GM12878 (cell line): ENCODE results near the gene NFS1. TPM values are rescaled to one million over a fixed set of nuclear protein-coding genes. Genes with fewer than 3 reads are reported as not detected.

Experiments
- ATAC-seq: fragments of 200-7000 bp; cut with Tn5 transposase; 3 replicates; pipeline ENCODE4 v1.9.1; 2020; ENCODE audit warnings: mild to moderate bottlenecking, moderate library complexity
- BruUV-seq: library from RNA; stranded (reverse); fragments of 400-500 nt; replicated peaks from 2 replicates; lab custom pipeline; 2021; lab: Mats Ljungman, UMichigan
- CTCF ChIA-PET: fragments of 300-600 bp; sonication (Branson Sonifier 250); formaldehyde crosslinking; extraction: SDS; loops from one replicate; lab custom pipeline; 2021; ENCODE audit warnings: inconsistent platforms; lab: Yijun Ruan, JAX
- POLR2A ChIA-PET: fragments of 350-600 bp; formaldehyde crosslinking; extraction: SDS; loops from one replicate; lab custom pipeline; 2021; ENCODE audit warnings: inconsistent platforms; lab: Charles Lee
- RAD21 ChIA-PET: fragments of 300-600 bp; sonication (Branson Sonifier 250); formaldehyde crosslinking; loops from one replicate; lab custom pipeline; 2023; ENCODE audit warnings: antibody characterized with exemption; ENCODE audit not compliant: unreplicated experiment; lab: Charles Lee
- SMC1A ChIA-PET: fragments of 300-600 bp; sonication (Branson Sonifier 250); formaldehyde crosslinking; loops from one replicate; lab custom pipeline; 2023; ENCODE audit not compliant: unreplicated experiment, uncharacterized antibody; lab: Charles Lee
- DNase-seq: peaks from one replicate; pipeline ENCODE4 v3.0.0-alpha.2; 2011; ENCODE audit warnings: low read depth, low spot score
- FAIRE-seq: peaks from 3 replicates; lab custom pipeline; 2011; peaks lifted over from hg19 to GRCh38; lab: Jason Lieb, UNC
- H2AFZ ChIP-seq: 2 replicates; pipeline ENCODE4 v1.6.0; 2011; ENCODE audit warnings: low read depth, low read length, control low read depth; ENCODE audit not compliant: control insufficient read depth
- H3K27ac ChIP-seq: 2 replicates; pipeline ENCODE4 v1.5.1; 2011; ENCODE audit warnings: control low read depth; ENCODE audit not compliant: control insufficient read depth, insufficient read depth
- H3K27me3 ChIP-seq, 2 experiments: replicated peaks in 1 of 2; 2 replicates each; pipeline versions ENCODE4 v1.6.0 to v1.6.1; 2011; ENCODE audit warnings: low read length in 1 of 2; ENCODE audit not compliant: control insufficient read depth in 2 of 2, insufficient read depth in 2 of 2
- H3K36me3 ChIP-seq, 2 experiments: 2 replicates each; pipeline ENCODE4 v1.5.1; 2011; ENCODE audit warnings: low read length in 1 of 2; ENCODE audit not compliant: control insufficient read depth in 2 of 2, insufficient read depth in 2 of 2
- H3K4me1 ChIP-seq: 2 replicates; pipeline ENCODE4 v1.6.1; 2011; ENCODE audit warnings: mild to moderate bottlenecking, low read length, moderate library complexity, mixed read lengths; ENCODE audit not compliant: control insufficient read depth, insufficient read depth
- H3K4me2 ChIP-seq: 2 replicates; pipeline ENCODE4 v1.6.0; 2011; ENCODE audit warnings: control low read depth; ENCODE audit not compliant: control insufficient read depth, insufficient read depth
- H3K4me3 ChIP-seq: fragments of 200-600 bp; sonication (generic); 2 replicates; pipeline ENCODE4 v1.5.1; 2016
- H3K79me2 ChIP-seq: 2 replicates; pipeline ENCODE4 v1.6.0; 2011; ENCODE audit warnings: low read length; ENCODE audit not compliant: control insufficient read depth, insufficient read depth
- H3K9ac ChIP-seq: 2 replicates; pipeline ENCODE4 v1.8.0; 2011; ENCODE audit warnings: low read length, control low read depth, mixed read lengths; ENCODE audit not compliant: control insufficient read depth, insufficient read depth
- H3K9me3 ChIP-seq: replicated peaks from 3 replicates; pipeline ENCODE4 v1.5.1; 2011; ENCODE audit warnings: mild to moderate bottlenecking, low read length; ENCODE audit not compliant: control insufficient read depth, insufficient read depth
- H4K20me1 ChIP-seq: 2 replicates; pipeline ENCODE4 v1.6.0; 2011; ENCODE audit not compliant: control insufficient read depth, insufficient read depth
- CHD1 ChIP-seq: IDR thresholded peaks from 2 replicates; pipeline ENCODE4 v1.6.1; 2012; ENCODE audit warnings: low read depth, low read length, improper control_type of control experiment
- CHD4 ChIP-seq: fragments of 200-600 bp; sonication (generic); IDR thresholded peaks from 2 replicates; pipeline ENCODE4 v1.6.1; 2016; ENCODE audit warnings: mild to moderate bottlenecking
- CTCF ChIP-seq, 3 experiments: IDR thresholded peaks in 2 of 3; conservative IDR thresholded peaks in 1 of 3; 2 replicates each; pipeline ENCODE4 v1.5.1; 2011; ENCODE audit warnings: low read depth in 3 of 3, low read length in 3 of 3, mild to moderate bottlenecking in 3 of 3, control low read depth in 2 of 3, moderate library complexity in 2 of 3, inconsistent platforms in 1 of 3, mixed read lengths in 1 of 3; ENCODE audit not compliant: control insufficient read depth in 2 of 3, insufficient read depth in 1 of 3; ENCODE audit errors: extremely low read depth in 1 of 3
- EED ChIP-seq: sonication (generic); IDR thresholded peaks from 2 replicates; pipeline ENCODE4 v1.6.1; 2016; ENCODE audit warnings: antibody characterized with exemption, low read depth
- HDAC6 ChIP-seq: fragments of 200-600 bp; sonication (generic); IDR thresholded peaks from one replicate; pipeline ENCODE4 v1.8.0; 2017; ENCODE audit warnings: antibody characterized with exemption; ENCODE audit not compliant: unreplicated experiment
- IKZF2 ChIP-seq, 2 experiments: fragments of 450-650 bp; IDR thresholded peaks; 2 replicates each; pipeline ENCODE4 v1.6.1; 2017; ENCODE audit warnings: mild to moderate bottlenecking in 2 of 2, moderate library complexity in 2 of 2
- MXI1 ChIP-seq: fragments of 150-350 bp; IDR thresholded peaks from 2 replicates; pipeline ENCODE4 v1.6.1; 2011; ENCODE audit warnings: low read depth, mild to moderate bottlenecking, inconsistent platforms, low read length, improper control_type of control experiment
- NFXL1 ChIP-seq: fragments of 450-650 bp; IDR thresholded peaks from 2 replicates; pipeline ENCODE4 v1.6.1; 2017; ENCODE audit warnings: antibody characterized with exemption, mild to moderate bottlenecking, borderline replicate concordance
- RAD51 ChIP-seq: fragments of 450-650 bp; IDR thresholded peaks from 2 replicates; pipeline ENCODE4 v1.6.1; 2016; ENCODE audit warnings: moderate library complexity, mild to moderate bottlenecking, inconsistent platforms
- RFX5 ChIP-seq: IDR thresholded peaks from 2 replicates; pipeline ENCODE4 v1.6.1; 2011; ENCODE audit warnings: low read depth, low read length, improper control_type of control experiment
- RUNX3 ChIP-seq: IDR thresholded peaks from 2 replicates; pipeline ENCODE4 v1.6.1; 2012; ENCODE audit warnings: low read length, inconsistent platforms
- SRF ChIP-seq, 2 experiments: IDR thresholded peaks; 2 replicates each; pipeline ENCODE4 v1.6.1; 2011; ENCODE audit warnings: low read depth in 2 of 2, low read length in 2 of 2, mild to moderate bottlenecking in 1 of 2, moderate library complexity in 1 of 2
- STAT3 ChIP-seq: IDR thresholded peaks from 2 replicates; pipeline ENCODE4 v1.6.1; 2011; ENCODE audit warnings: low read depth, low read length, improper control_type of control experiment
- YBX1 ChIP-seq: fragments of 450-650 bp; IDR thresholded peaks from 2 replicates; pipeline ENCODE4 v1.6.1; 2016; ENCODE audit warnings: antibody characterized with exemption
- ZBED1 ChIP-seq: IDR thresholded peaks from 2 replicates; pipeline ENCODE4 v1.6.1; 2016; ENCODE audit warnings: borderline replicate concordance
- ZBTB11 ChIP-seq: fragments of 450-650 bp; formaldehyde crosslinking; IDR thresholded peaks from 2 replicates; pipeline ENCODE4 v1.5.0; 2022; ENCODE audit warnings: mild to moderate bottlenecking, missing genetic modification characterization
- ZBTB40 ChIP-seq: fragments of 450-650 bp; IDR thresholded peaks from 2 replicates; pipeline ENCODE4 v1.6.1; 2016; ENCODE audit warnings: mild to moderate bottlenecking, moderate library complexity, borderline replicate concordance
- WGBS: methylation state at CpG from one replicate; pipeline ENCODE4 v1.1.6; 2016; ENCODE audit warnings: low lambda C conversion rate; ENCODE audit not compliant: insufficient replicate concordance, insufficient coverage; ENCODE audit errors: missing lambda C conversion rate; 5-methylcytosine and 5-hydroxymethylcytosine counted together
- in situ Hi-C: fragments of 300-500 bp; cut with MboI; formaldehyde crosslinking; loops from 9 replicates; pipeline ENCODE4 v1.14.3; 2018; ENCODE audit warnings: mixed read lengths
- intact Hi-C: fragments of 100-400 bp; cut with micrococcal nuclease; formaldehyde crosslinking; loops from one replicate; pipeline ENCODE4 v1.14.2; 2022; ENCODE audit not compliant: unreplicated experiment
- polyA plus RNA-seq, 11 experiments: library from polyadenylated mRNA; depleted of rRNA in 4 of 11; unstranded in 6 of 11; stranded (reverse) in 5 of 11; fragments of >200 nt; fragmentation: Nextera tagmentation in 4 of 11; fragmentation: Illumina TruSeq in 1 of 11; extraction: Ambion mirVana in 4 of 11; extraction: Trizol in 1 of 11; gene quantifications; 1 replicate in 1 of 11; 2 replicates in 10 of 11; pipeline versions ENCODE4 v1.2.1 to v1.2.3, GENCODE V29; 2011 to 2016; ENCODE audit warnings: inconsistent platforms in 2 of 11, missing spikeins in 2 of 11, low read depth in 1 of 11
- total RNA-seq, 4 experiments: library from RNA; depleted of rRNA in 3 of 4; stranded (reverse); fragments of >200 nt in 3 of 4; fragmentation: Illumina TruSeq in 1 of 4; extraction: Trizol in 1 of 4; gene quantifications; 2 replicates each; pipeline versions ENCODE4 v1.2.1 to v1.2.3, GENCODE V29; 2013 to 2021

Gene NFS1
- total and polyA plus RNA-seq, 10 of the 15 experiments (the other 5 are each of a cell fraction or from before 2014, with no cell fraction given) = 9.2 to 74.1 (median 38.6) TPM

DNA sequence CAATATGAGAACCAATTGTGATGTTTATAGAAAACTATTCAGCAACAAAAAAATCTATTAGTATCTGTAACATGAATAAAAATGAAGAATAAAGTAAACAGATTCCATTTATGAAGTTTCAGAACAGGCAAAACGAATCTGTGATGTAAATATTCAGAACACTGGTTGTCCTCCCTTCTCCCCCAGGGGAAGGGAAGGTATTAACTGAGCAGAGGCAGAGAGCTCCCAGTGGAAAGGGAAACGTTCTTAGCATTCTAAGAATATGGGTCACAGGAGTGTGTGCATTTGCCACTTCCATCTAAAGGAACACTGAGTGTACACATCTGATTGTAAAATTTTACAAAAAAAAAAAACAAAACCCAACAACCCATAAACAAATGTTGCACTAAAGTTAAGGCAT lies 60.4 kb downstream of the NFS1 start:
- WGBS = 25% methylated on average over 2 of the region's 2 CpGs
- in situ Hi-C loops = no loop called here
- BruUV-seq = no TSS peak
- Histone ChIP-seq H3K4me3 (no peak overlapping the region), H3K36me3 (0 out of 4 replicates have a peak, but pooled peaks cover 0 to 7% of the 10 kb centered on the region in 2 experiments), H3K27ac (no peak overlapping the region), H3K27me3 (no peaks in the 10 kb centered on the region), H3K4me1 (no peaks in the 10 kb centered on the region), H3K9me3 (no peaks in the 10 kb centered on the region), H4K20me1 (no peaks in the 10 kb centered on the region), H3K4me2 (no peak overlapping the region), H2AFZ (no peak overlapping the region), H3K79me2 (no peaks in the 10 kb centered on the region; the same call in none of the 2 replicates), H3K9ac (no peak overlapping the region)
- FAIRE-seq (no peak), ATAC-seq (no peak), DNase-seq (no peak)
- ChIA-PET CTCF (interaction anchor here (1.0 to 1.4 kb wide), 2 partner anchors 16 to 19 kb away, joined by 3 to 5 read pairs; no protein-coding TSS in a partner anchor), RAD21 (no interaction called here), SMC1A (interaction anchor here (0.7 to 1.2 kb wide), 2 partner anchors 18 to 124 kb away, joined by 3 read pairs; no protein-coding TSS in a partner anchor), POLR2A (no interaction called here)
- TF ChIP-seq IKZF2 (IDR thresholded peaks at IDR 0.05) (no peak), STAT3 (no peak), RUNX3 (no peak), CTCF (IDR thresholded peaks at IDR 0.05 in 2 of 3, conservative IDR thresholded peaks at IDR 0.05 in 1 of 3; ENCODE audit: control insufficient read depth in 2 of 3, extremely low read depth in 1 of 3, insufficient read depth in 1 of 3, low read depth in 3 of 3, low read length in 3 of 3) (no peak), YBX1 (no peak), ZBTB11 (CRISPR knock-in tag) (no peak), HDAC6 (no peak), SRF (IDR thresholded peaks at IDR 0.05; ENCODE audit: low read depth in 2 of 2, low read length in 2 of 2) (no peak), MXI1 (no peak), ZBED1 (no peak), CHD4 (no peak), RAD51 (no peak), EED (no peak), ZBTB40 (no peak), CHD1 (no peak), RFX5 (no peak), NFXL1 (no peak)
- intact Hi-C loops = no loop called here
